MM.1S (cell line): ENCODE data around the gene MYRFL.

Source experiments
- DNase-seq: peaks from one replicate; pipeline ENCODE4 v3.0.0-alpha.2; 2015
- H2AFZ ChIP-seq: fragments of 300-600 bp; sonication (generic); 2 replicates; pipeline ENCODE4 v1.6.0; 2016; ENCODE audit warnings: antibody characterized with exemption, low read length
- H3F3A ChIP-seq: fragments of 300-600 bp; sonication (generic); 2 replicates; pipeline ENCODE4 v1.6.1; 2016; ENCODE audit warnings: mild to moderate bottlenecking, antibody characterized with exemption, low read length, moderate library complexity, mixed read lengths; ENCODE audit not compliant: insufficient read depth
- H3K27ac ChIP-seq: fragments of 300-600 bp; sonication (generic); 2 replicates; pipeline ENCODE4 v1.5.1; 2016; ENCODE audit warnings: mild to moderate bottlenecking, low read length
- H3K27me3 ChIP-seq: fragments of 300-600 bp; sonication (generic); replicated peaks from 2 replicates; pipeline ENCODE4 v1.6.0; 2016; ENCODE audit warnings: low read length; ENCODE audit not compliant: insufficient read depth
- H3K36me3 ChIP-seq: fragments of 300-600 bp; sonication (generic); replicated peaks from 2 replicates; pipeline ENCODE4 v1.6.1; 2016; ENCODE audit warnings: mild to moderate bottlenecking, low read length, mixed read lengths; ENCODE audit not compliant: insufficient read depth
- H3K4me1 ChIP-seq: fragments of 300-600 bp; sonication (generic); 2 replicates; pipeline ENCODE4 v1.6.1; 2016; ENCODE audit warnings: low read length, mixed read lengths
- H3K4me2 ChIP-seq: fragments of 300-600 bp; sonication (generic); 2 replicates; pipeline ENCODE4 v1.6.0; 2016; ENCODE audit warnings: low read depth, low read length
- H3K4me3 ChIP-seq: fragments of 300-600 bp; sonication (generic); 2 replicates; pipeline ENCODE4 v1.5.1; 2016; ENCODE audit warnings: low read length, mixed read lengths
- H3K79me2 ChIP-seq: fragments of 300-600 bp; sonication (generic); 2 replicates; pipeline ENCODE4 v1.6.1; 2016; ENCODE audit warnings: mixed run types, low read length, mixed read lengths
- H3K9ac ChIP-seq: fragments of 300-600 bp; sonication (generic); 2 replicates; pipeline ENCODE4 v1.6.1; 2016; ENCODE audit warnings: low read length, mixed read lengths
- H3K9me2 ChIP-seq: fragments of 300-600 bp; sonication (generic); replicated peaks from 2 replicates; pipeline ENCODE4 v1.6.1; 2016; ENCODE audit warnings: mild to moderate bottlenecking, low read length, mixed read lengths; ENCODE audit not compliant: insufficient read depth
- H3K9me3 ChIP-seq: fragments of 300-600 bp; sonication (generic); replicated peaks from 2 replicates; pipeline ENCODE4 v1.6.1; 2016; ENCODE audit warnings: mild to moderate bottlenecking, low read length, mixed read lengths; ENCODE audit not compliant: insufficient read depth
- H4K20me1 ChIP-seq: fragments of 300-600 bp; sonication (generic); 2 replicates; pipeline ENCODE4 v1.6.1; 2016; ENCODE audit warnings: mild to moderate bottlenecking, low read length, moderate library complexity, mixed read lengths; ENCODE audit not compliant: insufficient read depth
- CTCF ChIP-seq: fragments of 300-600 bp; sonication (generic); IDR thresholded peaks from 2 replicates; pipeline ENCODE4 v1.5.1; 2016; ENCODE audit warnings: antibody characterized with exemption, low read length, mixed read lengths
- EZH2 ChIP-seq: fragments of 300-600 bp; sonication (generic); optimal IDR thresholded peaks from 2 replicates; pipeline ENCODE3; 2017; ENCODE audit warnings: low read depth, mild to moderate bottlenecking, antibody characterized with exemption, low read length, mixed read lengths
- EZH2phosphoT487 ChIP-seq: fragments of 300-600 bp; sonication (generic); IDR thresholded peaks from 2 replicates; pipeline ENCODE4 v1.6.1; 2018; ENCODE audit warnings: antibody characterized with exemption, low read length

Gene MYRFL

GRCh38 chr12:69999561-69999960 is 174.5 kb downstream of the MYRFL start:
- H3K9me2 ChIP-seq, result no peaks in the 10 kb centered on the region
- H4K20me1 ChIP-seq, result no peaks in the 10 kb centered on the region
- H3K9me3 ChIP-seq, result no peaks in the 10 kb centered on the region
- H3K27ac ChIP-seq, result no peak overlapping the region
- no peaks in the 10 kb centered on the region for H3K27me3 ChIP-seq
- no peak overlapping the region for H2AFZ ChIP-seq
- H3K4me3 ChIP-seq, result no peak overlapping the region
- TF ChIP-seq CTCF (peak; percentile 18), EZH2phosphoT487 (no peak), EZH2 (no peak)
- 0 out of 2 replicates have a peak overlapping the region, but pooled peaks have one; percentile 8 for H3K4me2 ChIP-seq
- no peak overlapping the region for H3K9ac ChIP-seq
- H3K36me3 ChIP-seq, result no peaks in the 10 kb centered on the region
- no peaks in the 10 kb centered on the region for H3K79me2 ChIP-seq
- DNase-seq, result peak; percentile 28
- no peaks in the 10 kb centered on the region; the same call in 1 of the 2 replicates for H3K4me1 ChIP-seq
- H3F3A ChIP-seq, result no peaks in the 10 kb centered on the region

GRCh38 chr12:70002097-70002911 is 177.3 kb downstream of the MYRFL start:
- no peaks in the 10 kb centered on the region for H3K9me3 ChIP-seq
- H3K27me3 ChIP-seq, result no peaks in the 10 kb centered on the region
- no peak for DNase-seq
- no peak overlapping the region for H3K4me3 ChIP-seq
- H3K4me2 ChIP-seq, result no peak overlapping the region
- H3K9ac ChIP-seq, result no peak overlapping the region
- no peaks in the 10 kb centered on the region for H3K79me2 ChIP-seq
- H2AFZ ChIP-seq, result no peak overlapping the region
- H3K27ac ChIP-seq, result no peak overlapping the region
- H3K36me3 ChIP-seq, result no peaks in the 10 kb centered on the region
- no peaks in the 10 kb centered on the region for H3K9me2 ChIP-seq
- H4K20me1 ChIP-seq, result no peaks in the 10 kb centered on the region
- H3F3A ChIP-seq, result no peaks in the 10 kb centered on the region
- TF ChIP-seq EZH2, result no peak
- TF ChIP-seq EZH2phosphoT487, result no peak
- TF ChIP-seq CTCF, result no peak
- H3K4me1 ChIP-seq, result peaks cover 19% of the 10 kb centered on the region

GRCh38 chr12:70002912-70003255 is 177.9 kb downstream of the MYRFL start:
- Histone ChIP-seq H3K27me3 (no peaks in the 10 kb centered on the region), H3K4me2 (no peak overlapping the region), H4K20me1 (no peaks in the 10 kb centered on the region), H3K9me3 (no peaks in the 10 kb centered on the region), H3K4me1 (peaks cover 19% of the 10 kb centered on the region), H3K9me2 (no peaks in the 10 kb centered on the region), H3K9ac (no peak overlapping the region), H3F3A (no peaks in the 10 kb centered on the region), H3K36me3 (no peaks in the 10 kb centered on the region), H3K4me3 (no peak overlapping the region), H3K79me2 (no peaks in the 10 kb centered on the region), H2AFZ (no peak overlapping the region), H3K27ac (no peak overlapping the region)
- no peak for DNase-seq
- TF ChIP-seq CTCF, result no peak
- no peak for TF ChIP-seq EZH2phosphoT487
- TF ChIP-seq EZH2, result no peak
